ENCODE measurements around the gene CCT7.

Gene CCT7

DNA sequence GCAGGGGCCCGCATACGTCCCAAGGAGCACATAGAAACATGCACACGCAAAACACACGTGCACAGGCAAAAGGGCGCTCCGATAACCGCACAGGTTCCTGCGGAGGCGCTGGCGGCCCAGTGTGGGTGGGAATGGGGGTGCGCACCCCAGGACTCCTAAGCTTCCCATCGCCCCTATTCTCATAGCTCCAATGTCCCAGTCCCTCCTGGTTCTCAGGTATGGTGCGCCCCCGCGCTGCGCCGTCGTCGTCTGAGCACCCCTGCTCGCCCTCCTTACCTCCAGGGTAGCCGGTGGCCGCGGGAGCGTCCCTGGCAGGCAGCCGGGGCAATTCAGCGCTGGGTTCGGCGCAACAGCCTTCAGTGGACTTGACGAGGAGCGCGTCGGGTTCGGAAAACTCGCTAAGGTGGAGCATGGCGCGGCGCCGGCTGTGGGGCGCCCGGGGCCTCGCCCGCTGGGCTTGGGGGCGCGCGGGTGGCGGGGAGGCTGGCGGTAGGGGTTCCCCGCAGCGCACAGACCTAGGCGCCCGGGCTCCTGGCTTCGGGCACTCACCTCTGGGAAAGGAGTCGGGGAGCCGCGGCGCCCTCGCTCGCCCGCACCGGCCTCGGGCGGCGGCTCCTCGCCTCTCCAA, 58.9 kb downstream of the CCT7 start:
- DNase-seq (ENCODE audit: low read depth, low spot score): no peak

DNA sequence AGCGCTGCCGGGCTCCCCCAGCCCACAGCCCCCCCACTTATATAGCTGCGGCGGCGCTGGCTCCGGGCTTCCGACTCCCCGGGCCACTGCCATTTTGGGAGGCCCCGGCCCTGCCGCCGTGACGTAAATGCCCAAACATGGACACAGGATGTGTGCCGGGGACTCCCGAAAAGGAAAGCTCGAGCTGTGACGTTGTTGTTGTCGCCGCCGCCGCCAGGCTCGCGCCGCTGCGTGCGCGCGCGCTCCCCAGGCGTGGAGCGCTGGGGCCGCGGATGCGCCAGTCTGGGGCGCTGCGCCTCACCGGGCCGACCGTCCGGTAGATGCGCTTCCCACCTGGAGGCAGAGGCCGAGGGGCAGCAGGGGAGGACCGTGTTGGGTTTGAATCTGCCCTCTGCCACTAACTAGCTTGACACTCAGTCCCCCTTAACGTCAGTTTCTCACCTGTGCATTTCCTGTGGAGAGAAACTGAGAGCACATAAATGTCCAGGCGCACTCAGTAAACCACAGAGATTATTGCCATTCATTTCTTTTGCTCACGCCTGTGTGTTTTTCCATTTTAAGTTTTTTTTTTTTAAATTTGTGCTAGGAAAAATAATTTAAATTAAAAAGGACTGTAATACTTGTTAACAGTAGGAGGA, 59.5 kb downstream of the CCT7 start, which contains the start of gene EGR4:
Gene EGR4 (minus strand): TSS at position 15 of the 638 bp plus-strand sequence. CDS start 231 bp downstream, outside the sequence.
- DNase-seq (ENCODE audit: low read depth, low spot score): no peak

- no peak for DNase-seq (ENCODE audit: low read depth, low spot score)
Observed at GRCh38 chr2:73294239-73294638, 60.1 kb downstream of the CCT7 start.

DNA sequence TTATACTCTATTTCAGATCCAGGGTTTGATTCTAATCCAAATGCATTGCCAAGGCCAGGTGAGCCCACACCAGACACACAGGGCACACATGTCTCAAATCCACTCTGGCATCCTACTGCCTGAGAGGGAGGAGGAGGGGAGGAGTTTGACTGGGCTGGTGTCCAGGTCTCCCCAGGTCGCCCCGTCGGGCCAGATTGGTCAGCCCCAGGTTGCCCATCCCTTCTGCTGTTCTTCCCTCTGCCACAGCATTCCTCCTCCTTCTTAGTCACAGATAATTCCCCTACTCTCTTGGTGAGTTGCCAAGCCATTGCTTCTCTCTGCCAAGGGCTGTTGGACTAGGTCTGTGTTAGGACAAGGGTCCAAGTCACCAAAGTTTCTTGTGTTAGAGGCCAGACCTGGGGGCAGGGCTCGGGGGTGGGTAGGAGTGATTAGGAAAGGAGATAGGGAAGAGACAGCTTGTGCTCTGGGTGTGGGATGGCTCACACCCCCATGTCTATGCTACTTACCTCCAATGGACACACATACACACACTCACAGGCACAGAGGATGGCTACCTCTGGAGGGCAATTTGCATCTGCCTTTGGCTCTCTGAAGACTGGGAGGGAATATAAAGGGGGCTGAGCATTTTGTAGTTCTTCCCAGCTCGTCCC, 61.8 kb downstream of the CCT7 start:
- DNase-seq (ENCODE audit: low read depth, low spot score): no peak

DNA sequence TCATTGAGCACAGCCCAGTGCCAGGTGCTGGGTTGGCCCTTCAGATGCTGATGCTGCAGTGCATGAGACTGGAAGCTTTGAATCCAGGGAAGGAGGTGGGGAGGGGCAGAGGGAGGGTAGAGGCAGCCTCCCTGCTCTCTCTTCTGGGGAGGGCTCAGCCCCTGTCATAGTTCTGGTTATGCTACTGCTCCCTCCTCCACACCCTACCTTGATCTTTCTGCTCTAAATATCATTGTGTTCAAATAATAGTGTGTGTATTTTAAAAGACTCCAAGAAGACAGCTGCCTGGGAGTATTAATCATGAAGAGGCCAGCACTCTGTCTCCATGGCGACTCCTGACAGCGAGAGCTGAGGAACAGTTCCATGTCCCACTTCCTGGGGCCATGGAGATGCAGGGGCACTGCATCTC, 63.0 kb downstream of the CCT7 start:
- DNase-seq (ENCODE audit: low read depth, low spot score): no peak

- DNase-seq (ENCODE audit: low read depth, low spot score): no peak
Observed at GRCh38 chr2:73297586-73297985, 63.5 kb downstream of the CCT7 start.

- DNase-seq (ENCODE audit: low read depth, low spot score): no peak
Observed at GRCh38 chr2:73300926-73301325, 66.8 kb downstream of the CCT7 start.

DNA sequence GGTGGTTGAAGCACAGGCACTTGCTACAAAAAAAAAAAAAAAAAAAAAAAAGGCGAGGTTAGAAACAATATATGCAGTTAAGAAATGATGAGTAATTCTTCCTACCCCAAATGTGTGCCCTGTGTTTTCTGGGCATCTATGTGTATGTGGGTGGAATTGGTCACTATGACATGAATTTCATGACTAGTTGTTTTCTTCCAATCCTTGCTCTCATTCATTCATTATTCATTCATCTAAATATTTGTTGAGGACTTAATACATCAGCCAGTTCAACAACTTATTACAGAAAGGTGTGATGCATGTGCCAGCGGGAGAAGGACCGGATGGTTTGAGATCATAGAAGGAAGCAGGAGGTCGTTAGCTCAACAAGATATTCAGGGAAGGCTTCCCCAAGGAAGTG, 67.5 kb downstream of the CCT7 start:
- DNase-seq (ENCODE audit: low read depth, low spot score): no peak
